Activated CD8-positive, alpha-beta memory T cell treated with anti-CD3 and anti-CD28 coated beads for 36 hours (primary cell): Measurements from ENCODE around the gene MREG. TPM values are rescaled to one million over a fixed set of nuclear protein-coding genes. Genes with fewer than 3 reads are reported as not detected.

Source experiments
- total RNA-seq, 2 experiments: library from RNA; stranded (reverse); gene quantifications; one replicate each; pipeline ENCODE4 v1.2.3, GENCODE V29; 2021

MREG gene
- total RNA-seq, 2 experiments from 2014 or later, result 22.0 to 23.8 TPM

Other genes starting within 250 kb of the MREG start
- 10 to 100 TPM; 15.3 to 15.5 TPM for gene PECR, start 68.3 kb upstream of the MREG start, total RNA-seq
- under 1 TPM; 0.48 to 0.55 TPM for gene TMEM169, start 68.4 kb upstream of the MREG start, total RNA-seq
- gene XRCC5, start 95.8 kb upstream of the MREG start, total RNA-seq, result 100 to 1,000 TPM; 603 to 604 TPM